ENCODE results near the gene GRIA1.

DNA sequence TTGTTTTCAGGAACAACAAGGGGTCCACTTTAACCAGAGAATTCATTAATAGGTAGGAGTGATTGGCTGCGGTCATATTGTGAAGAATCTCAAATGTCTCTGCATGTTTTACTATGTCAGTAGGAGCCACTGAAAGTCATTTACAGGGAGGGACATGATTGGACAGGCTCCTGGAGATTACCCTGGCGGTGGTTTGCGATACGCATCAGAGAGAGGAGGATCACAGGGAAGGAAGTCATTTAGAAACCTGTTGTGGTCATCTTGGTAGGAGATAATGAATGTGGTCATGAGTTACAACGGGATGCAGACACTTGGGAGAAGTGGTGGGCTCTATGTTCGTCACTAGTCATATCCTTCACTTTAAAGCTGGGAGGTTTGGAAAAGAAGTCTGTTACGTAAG is 285.5 kb downstream of the GRIA1 start:
- TF ChIP-seq, protein P1, sequence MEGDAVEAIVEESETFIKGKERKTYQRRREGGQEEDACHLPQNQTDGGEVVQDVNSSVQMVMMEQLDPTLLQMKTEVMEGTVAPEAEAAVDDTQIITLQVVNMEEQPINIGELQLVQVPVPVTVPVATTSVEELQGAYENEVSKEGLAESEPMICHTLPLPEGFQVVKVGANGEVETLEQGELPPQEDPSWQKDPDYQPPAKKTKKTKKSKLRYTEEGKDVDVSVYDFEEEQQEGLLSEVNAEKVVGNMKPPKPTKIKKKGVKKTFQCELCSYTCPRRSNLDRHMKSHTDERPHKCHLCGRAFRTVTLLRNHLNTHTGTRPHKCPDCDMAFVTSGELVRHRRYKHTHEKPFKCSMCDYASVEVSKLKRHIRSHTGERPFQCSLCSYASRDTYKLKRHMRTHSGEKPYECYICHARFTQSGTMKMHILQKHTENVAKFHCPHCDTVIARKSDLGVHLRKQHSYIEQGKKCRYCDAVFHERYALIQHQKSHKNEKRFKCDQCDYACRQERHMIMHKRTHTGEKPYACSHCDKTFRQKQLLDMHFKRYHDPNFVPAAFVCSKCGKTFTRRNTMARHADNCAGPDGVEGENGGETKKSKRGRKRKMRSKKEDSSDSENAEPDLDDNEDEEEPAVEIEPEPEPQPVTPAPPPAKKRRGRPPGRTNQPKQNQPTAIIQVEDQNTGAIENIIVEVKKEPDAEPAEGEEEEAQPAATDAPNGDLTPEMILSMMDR (IDR thresholded peaks at IDR 0.05), result no peak
- TF ChIP-seq POLR2A (IDR thresholded peaks at IDR 0.05), result no peak
